SU-DHL-6 (cell line): ENCODE measurements around the gene NAA60.
"Not testable (repeated sequence)": the region's sequence is repeated elsewhere in the genome, so short reads cannot be mapped to it uniquely, and the experiment has no call there.

Source experiments
- H2AFZ ChIP-seq: fragments of 200-600 bp; sonication (generic); 2 replicates; pipeline ENCODE4 v1.6.1; 2014; ENCODE audit warnings: low read depth, mild to moderate bottlenecking, moderate library complexity, mixed read lengths, antibody characterized with exemption, low read length; ENCODE audit not compliant: severe bottlenecking
- H3F3A ChIP-seq: fragments of 200-600 bp; shearing (Covaris generic); 2 replicates; pipeline ENCODE4 v1.6.0; 2016; ENCODE audit warnings: antibody characterized with exemption, mild to moderate bottlenecking; ENCODE audit not compliant: insufficient read depth
- H3K27ac ChIP-seq: fragments of 200-600 bp; sonication (generic); 2 replicates; pipeline ENCODE4 v1.5.1; 2016; ENCODE audit warnings: low read depth, mild to moderate bottlenecking, low read length, moderate library complexity, mixed read lengths
- H3K27me3 ChIP-seq: fragments of 200-600 bp; sonication (generic), shearing (Covaris generic); 2 replicates; pipeline ENCODE4 v1.6.0; 2014; ENCODE audit warnings: mild to moderate bottlenecking, low read length
- H3K36me3 ChIP-seq: fragments of 200-600 bp; sonication (generic); 2 replicates; pipeline ENCODE4 v1.6.1; 2014; ENCODE audit warnings: mild to moderate bottlenecking, low read length, mixed read lengths
- H3K4me2 ChIP-seq: fragments of 300-600, 200-600 bp; shearing (Covaris generic), sonication (generic); 2 replicates; pipeline ENCODE4 v1.6.0; 2014; ENCODE audit warnings: low read length, low read depth, mild to moderate bottlenecking; ENCODE audit not compliant: poor library complexity, severe bottlenecking
- H3K4me3 ChIP-seq: fragments of 200-600 bp; sonication (generic); 2 replicates; pipeline ENCODE4 v1.5.1; 2014; ENCODE audit warnings: antibody characterized with exemption, low read length, mild to moderate bottlenecking, mixed read lengths; ENCODE audit not compliant: insufficient read depth, poor library complexity, severe bottlenecking
- H3K79me2 ChIP-seq: fragments of 200-600 bp; sonication (generic); 2 replicates; pipeline ENCODE4 v1.6.1; 2014; ENCODE audit warnings: mild to moderate bottlenecking, low read length, moderate library complexity; ENCODE audit not compliant: insufficient read depth
- H3K9ac ChIP-seq: fragments of 200-600 bp; sonication (generic); 2 replicates; pipeline ENCODE4 v1.7.0; 2014; ENCODE audit warnings: mild to moderate bottlenecking, low read length
- H3K9me2 ChIP-seq: fragments of 200-600 bp; sonication (generic); replicated peaks from 2 replicates; pipeline ENCODE4 v1.6.1; 2014; ENCODE audit warnings: low read length; ENCODE audit not compliant: insufficient read depth
- H3K9me3 ChIP-seq: fragments of 200-600 bp; sonication (generic); 2 replicates; pipeline ENCODE4 v1.6.1; 2014; ENCODE audit warnings: low read length, mixed read lengths; ENCODE audit not compliant: insufficient read depth
- H4K20me1 ChIP-seq: fragments of 200-600 bp; sonication (generic); 2 replicates; pipeline ENCODE4 v1.6.1; 2014; ENCODE audit warnings: low read depth, mild to moderate bottlenecking, antibody characterized with exemption, low read length, moderate library complexity, mixed read lengths
- CTCF ChIP-seq: fragments of 200-600 bp; sonication (generic); IDR thresholded peaks from one replicate; pipeline ENCODE4 v1.5.1; 2017; ENCODE audit warnings: antibody characterized with exemption, mild to moderate bottlenecking, low read length, moderate library complexity; ENCODE audit not compliant: insufficient read depth, poor library complexity, severe bottlenecking
- EZH2phosphoT487 ChIP-seq: fragments of 200-600 bp; sonication (generic), shearing (Covaris generic); conservative IDR thresholded peaks from 2 replicates; pipeline ENCODE4 v1.6.1; 2018; ENCODE audit warnings: mild to moderate bottlenecking, antibody characterized with exemption, low read length, moderate library complexity, mixed read lengths

Gene NAA60

GRCh38 chr16:3474136-3474779, 30.8 kb downstream of the NAA60 start:
- Histone ChIP-seq H3K4me2 (no peak overlapping the region), H3K4me3 (no peak overlapping the region), H3K36me3 (peaks cover 10% of the 10 kb centered on the region; the same call in 1 of the 2 replicates), H4K20me1 (no peaks in the 10 kb centered on the region; the same call in 1 of the 2 replicates), H3K79me2 (peaks cover 89% of the 10 kb centered on the region), H3K9ac (no peak overlapping the region), H3K9me2 (no peaks in the 10 kb centered on the region), H3K27ac (no peak overlapping the region), H3K9me3 (peaks cover 7% of the 10 kb centered on the region; the same call in 1 of the 2 replicates), H3F3A (no peaks in the 10 kb centered on the region), H2AFZ (no peak overlapping the region), H3K27me3 (no peaks in the 10 kb centered on the region)
- TF ChIP-seq EZH2phosphoT487: no peak
- TF ChIP-seq CTCF: no peak

- not testable (repeated sequence) for H3F3A ChIP-seq, H3K9ac ChIP-seq, H3K27ac ChIP-seq, H3K27me3 ChIP-seq, H2AFZ ChIP-seq, H3K9me2 ChIP-seq, H3K9me3 ChIP-seq, H4K20me1 ChIP-seq, H3K4me2 ChIP-seq, H3K4me3 ChIP-seq
- H3K36me3 ChIP-seq: peaks cover 10% of the 10 kb centered on the region; the same call in 1 of the 2 replicates
- peaks cover 89% of the 10 kb centered on the region for H3K79me2 ChIP-seq
These were observed 31.4 kb downstream of the NAA60 start for GRCh38 chr16:3474870-3475269.

- Histone ChIP-seq H3K27ac (no peak overlapping the region), H3K36me3 (peaks cover 10% of the 10 kb centered on the region; the same call in 1 of the 2 replicates), H3K27me3 (no peaks in the 10 kb centered on the region), H3K9ac (no peak overlapping the region), H4K20me1 (no peaks in the 10 kb centered on the region; the same call in 1 of the 2 replicates), H3K9me2 (no peaks in the 10 kb centered on the region), H3K9me3 (peaks cover 7% of the 10 kb centered on the region; the same call in 1 of the 2 replicates), H3F3A (no peaks in the 10 kb centered on the region), H2AFZ (no peak overlapping the region), H3K4me2 (no peak overlapping the region), H3K79me2 (peaks cover 82% of the 10 kb centered on the region), H3K4me3 (no peak overlapping the region)
- TF ChIP-seq EZH2phosphoT487 (no peak), CTCF (no peak)
These were observed 32.3 kb downstream of the NAA60 start for GRCh38 chr16:3475604-3476375.

GRCh38 chr16:3476409-3476808, 32.9 kb downstream of the NAA60 start:
- Histone ChIP-seq H3F3A (no peaks in the 10 kb centered on the region), H4K20me1 (no peaks in the 10 kb centered on the region; the same call in 1 of the 2 replicates)

More at GRCh38 chr16:3476409-3476808, 32.9 kb downstream of the NAA60 start:
- no peaks in the 10 kb centered on the region for H3K9me2 ChIP-seq
- TF ChIP-seq CTCF (no peak), EZH2phosphoT487 (no peak)
- no peak overlapping the region for H2AFZ ChIP-seq
- H3K27me3 ChIP-seq: no peaks in the 10 kb centered on the region
- H3K27ac ChIP-seq: no peak overlapping the region
- H3K79me2 ChIP-seq: peaks cover 76% of the 10 kb centered on the region
- no peak overlapping the region for H3K4me3 ChIP-seq
- H3K36me3 ChIP-seq: peaks cover 10% of the 10 kb centered on the region; the same call in 1 of the 2 replicates
- no peak overlapping the region for H3K9ac ChIP-seq
- H3K4me2 ChIP-seq: no peak overlapping the region
- H3K9me3 ChIP-seq: peaks cover 7% of the 10 kb centered on the region; the same call in 1 of the 2 replicates
